Activated T-cell treated with anti-CD3 and anti-CD28 coated beads for 4 hours (primary cell): ENCODE results near the gene RARA.

Source experiments
- DNase-seq: peaks from one replicate; pipeline ENCODE4 v3.0.0-alpha.2; 2020

RARA gene

DNA sequence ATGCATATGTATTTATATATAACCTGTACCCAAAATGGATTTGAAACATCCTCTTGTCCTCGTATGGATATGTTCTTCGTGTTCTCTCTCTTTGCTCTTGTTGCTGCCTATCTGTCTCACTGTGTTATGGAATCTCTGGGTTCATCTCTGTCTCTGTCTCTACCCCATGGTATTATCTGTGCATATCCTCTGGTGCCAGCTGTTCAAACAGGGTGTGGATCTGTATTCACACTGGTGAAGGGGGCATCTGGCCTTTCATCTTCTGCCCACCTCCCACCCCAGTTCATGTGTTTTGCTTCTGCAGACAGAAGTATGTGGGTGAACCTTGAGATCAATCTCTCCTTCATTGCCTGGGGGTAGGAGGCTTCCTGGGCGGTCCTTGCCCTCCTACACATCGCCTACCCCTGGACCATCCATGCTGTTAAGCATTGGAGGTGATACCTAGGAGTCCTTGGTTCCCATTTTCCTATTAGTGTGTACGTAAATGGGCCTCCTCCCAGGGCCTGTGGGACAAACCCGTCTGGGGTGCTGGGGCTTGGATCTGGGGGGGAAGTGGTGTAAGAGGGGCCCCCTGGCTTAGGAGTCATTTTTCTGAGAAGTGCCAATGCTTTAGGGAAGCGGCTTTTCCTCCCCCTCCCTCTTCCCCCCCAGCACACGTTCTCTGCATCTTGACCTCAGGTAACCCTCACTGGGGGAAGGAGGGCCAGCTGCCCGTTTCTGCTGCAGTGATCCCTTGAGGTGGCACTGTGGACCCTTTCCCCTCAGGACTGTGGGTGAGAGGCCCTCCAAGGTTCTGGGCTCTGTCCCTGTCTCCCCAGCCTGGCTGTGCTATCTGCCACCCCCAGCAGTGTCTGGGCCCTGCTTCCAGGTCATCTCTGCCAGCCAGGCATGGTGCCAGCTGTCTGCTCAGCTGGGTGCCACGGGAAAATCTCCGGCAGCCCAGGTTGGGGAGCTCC, 21.1 kb downstream of the RARA start:
- no peak for DNase-seq

DNA sequence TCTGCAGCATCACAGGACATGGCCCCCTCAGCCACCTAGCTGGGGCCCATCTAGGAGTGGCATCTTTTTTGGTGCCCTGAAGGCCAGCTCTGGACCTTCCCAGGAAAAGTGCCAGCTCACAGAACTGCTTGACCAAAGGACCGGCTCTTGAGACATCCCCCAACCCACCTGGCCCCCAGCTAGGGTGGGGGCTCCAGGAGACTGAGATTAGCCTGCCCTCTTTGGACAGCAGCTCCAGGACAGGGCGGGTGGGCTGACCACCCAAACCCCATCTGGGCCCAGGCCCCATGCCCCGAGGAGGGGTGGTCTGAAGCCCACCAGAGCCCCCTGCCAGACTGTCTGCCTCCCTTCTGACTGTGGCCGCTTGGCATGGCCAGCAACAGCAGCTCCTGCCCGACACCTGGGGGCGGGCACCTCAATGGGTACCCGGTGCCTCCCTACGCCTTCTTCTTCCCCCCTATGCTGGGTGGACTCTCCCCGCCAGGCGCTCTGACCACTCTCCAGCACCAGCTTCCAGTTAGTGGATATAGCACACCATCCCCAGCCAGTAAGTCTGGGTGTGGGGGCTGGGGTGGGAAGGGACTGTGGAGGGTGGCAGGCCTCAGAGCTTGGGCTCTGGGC, 22.0 kb downstream of the RARA start:
- no peak for DNase-seq

GRCh38 chr17:40331743-40332641, 23.0 kb downstream of the RARA start:
- no peak for DNase-seq

- no peak for DNase-seq
Observed at GRCh38 chr17:40333781-40334448, 24.9 kb downstream of the RARA start.

DNA sequence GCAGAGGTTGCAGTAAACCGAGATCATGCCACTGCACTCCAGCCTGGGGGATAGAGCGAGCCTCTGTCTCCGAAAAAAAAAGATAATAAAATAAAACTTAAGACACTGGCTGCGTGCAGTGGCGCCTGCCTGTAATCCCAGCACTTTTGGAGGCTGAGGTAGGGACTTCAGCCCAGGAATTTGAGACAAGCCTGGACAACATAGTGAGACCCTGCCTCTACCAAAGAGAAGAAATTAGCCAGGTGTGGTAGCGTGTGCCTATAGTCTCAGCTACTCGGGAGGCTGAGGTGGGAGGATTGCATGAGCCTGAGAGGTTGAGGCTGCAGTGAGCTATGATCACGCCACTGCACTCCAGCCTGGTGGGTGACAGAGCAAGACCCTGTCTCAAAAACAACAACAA, 26.6 kb downstream of the RARA start:
- DNase-seq, result no peak

GRCh38 chr17:40337351-40337750, 28.4 kb downstream of the RARA start:
- no peak for DNase-seq

DNA sequence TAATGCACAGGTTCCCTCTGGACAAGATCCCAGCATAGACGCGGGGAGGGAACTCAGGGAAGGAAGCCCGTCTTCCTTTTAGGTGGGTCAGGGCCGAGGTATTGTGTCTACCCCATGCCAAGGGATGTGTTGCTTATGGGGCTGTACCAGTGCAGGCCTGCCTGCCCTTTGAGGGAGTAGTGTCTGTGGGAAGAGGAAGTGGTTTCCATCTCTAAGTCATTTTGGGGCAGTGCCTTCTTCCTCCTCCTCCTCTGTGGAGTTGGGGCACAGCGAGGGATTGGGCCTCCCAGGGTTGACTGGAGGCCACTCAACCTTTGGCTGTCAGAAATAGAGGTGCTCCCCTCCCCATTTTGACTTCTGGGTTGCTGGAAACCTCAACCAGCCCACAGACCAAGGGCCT, 29.1 kb downstream of the RARA start:
- DNase-seq, result no peak

DNA sequence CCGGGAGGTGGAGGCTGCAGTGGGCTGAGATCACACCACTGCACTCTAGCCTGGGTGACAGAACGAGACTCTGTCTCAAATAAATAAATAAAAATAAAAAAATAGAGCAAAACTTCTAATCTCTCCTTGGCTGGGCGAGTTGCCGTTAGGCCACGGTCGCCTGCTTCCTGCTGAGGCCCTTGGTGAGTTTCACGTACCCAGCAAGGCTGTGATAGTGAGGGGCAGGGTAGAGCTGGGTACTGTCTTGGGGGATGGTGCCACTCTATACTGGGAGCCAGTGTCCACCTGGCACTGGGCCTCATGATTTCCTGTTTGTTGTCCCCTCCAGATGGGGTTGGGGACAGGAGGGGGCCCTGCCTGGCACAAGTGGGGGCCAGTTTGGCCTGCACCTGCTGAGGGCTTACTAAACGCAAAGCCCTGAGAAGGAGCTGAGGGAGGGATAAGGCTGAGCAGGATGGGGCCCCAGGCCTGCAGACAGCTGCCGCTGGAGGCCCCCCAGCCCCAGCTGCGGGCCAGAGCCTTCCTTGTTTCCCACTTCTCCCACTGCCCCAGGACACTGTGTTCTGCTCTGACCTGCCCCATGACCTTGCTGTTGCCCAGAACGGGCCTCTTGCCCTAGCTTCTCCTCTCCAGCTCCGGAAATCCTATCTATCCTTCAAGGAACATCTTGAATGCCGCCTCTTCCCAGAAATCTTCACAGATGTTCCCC, 30.1 kb downstream of the RARA start:
- DNase-seq, result no peak

DNA sequence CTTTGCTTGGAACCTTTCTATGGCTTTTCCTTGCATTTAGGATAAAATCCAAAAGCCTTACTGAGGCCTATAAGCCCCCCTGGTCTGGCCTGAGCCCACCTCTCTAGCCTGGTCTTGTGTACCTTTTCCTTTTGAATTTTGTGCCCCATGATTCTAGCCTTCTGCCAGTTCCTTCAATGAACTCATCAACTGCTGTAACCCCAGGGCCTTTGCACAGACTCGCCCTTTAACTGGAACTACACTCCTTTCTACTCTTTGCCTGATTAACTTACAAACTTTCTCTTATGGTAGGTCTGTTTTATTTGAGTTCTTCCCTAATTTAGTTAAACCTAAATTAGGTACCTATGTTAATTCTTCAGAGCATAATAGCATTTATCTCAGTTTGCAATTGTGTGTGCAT, 31.3 kb downstream of the RARA start:
- no peak for DNase-seq

DNA sequence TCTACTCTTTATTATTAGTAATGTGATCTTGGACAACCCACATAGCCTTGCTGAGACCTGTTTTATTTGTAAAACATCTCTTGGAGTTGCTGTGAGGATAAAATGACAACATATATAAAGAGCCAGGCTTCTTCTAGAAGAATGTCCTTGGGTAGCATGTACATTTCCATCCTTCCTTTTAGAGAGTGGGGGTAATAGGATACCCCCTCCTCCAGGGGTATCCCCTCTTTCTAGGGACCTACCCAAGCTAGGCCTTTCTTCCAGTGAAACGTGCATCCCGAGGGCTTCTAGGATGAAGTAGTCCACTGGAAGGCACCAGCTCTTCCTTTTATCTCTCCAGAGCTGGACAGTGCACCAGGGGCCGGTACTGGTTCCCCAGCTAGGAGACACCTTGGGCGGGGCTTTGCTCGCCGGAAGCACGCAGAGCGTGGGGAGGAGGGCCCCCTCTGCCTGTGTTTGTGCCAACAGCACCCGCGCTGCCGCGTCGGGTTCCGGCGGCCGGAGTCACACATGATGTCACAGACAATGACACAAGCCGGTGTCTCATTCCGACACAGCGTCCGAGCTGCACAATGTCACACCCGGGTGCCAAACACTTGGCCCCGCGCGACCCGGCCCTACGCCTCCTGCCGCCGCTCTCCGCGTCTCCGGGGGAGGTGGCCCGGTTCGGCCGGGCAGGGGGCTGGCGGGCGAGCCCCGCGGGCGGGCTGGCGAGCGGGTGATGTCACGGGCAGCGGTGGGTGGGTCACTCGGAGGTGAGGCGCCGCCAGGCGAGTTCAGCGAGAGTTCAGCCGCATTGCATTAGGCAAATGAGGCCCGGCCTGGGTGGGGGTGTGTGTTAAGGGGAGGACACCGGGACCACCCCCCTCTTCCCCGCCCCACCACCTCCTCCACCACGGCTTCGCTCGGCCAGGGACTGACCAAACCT, 32.2 kb downstream of the RARA start:
- peak; percentile 72 for DNase-seq

- DNase-seq, result no peak
Observed at GRCh38 chr17:40341808-40342503, 33.0 kb downstream of the RARA start.

GRCh38 chr17:40342504-40343218, 33.7 kb downstream of the RARA start:
- DNase-seq, result no peak

DNA sequence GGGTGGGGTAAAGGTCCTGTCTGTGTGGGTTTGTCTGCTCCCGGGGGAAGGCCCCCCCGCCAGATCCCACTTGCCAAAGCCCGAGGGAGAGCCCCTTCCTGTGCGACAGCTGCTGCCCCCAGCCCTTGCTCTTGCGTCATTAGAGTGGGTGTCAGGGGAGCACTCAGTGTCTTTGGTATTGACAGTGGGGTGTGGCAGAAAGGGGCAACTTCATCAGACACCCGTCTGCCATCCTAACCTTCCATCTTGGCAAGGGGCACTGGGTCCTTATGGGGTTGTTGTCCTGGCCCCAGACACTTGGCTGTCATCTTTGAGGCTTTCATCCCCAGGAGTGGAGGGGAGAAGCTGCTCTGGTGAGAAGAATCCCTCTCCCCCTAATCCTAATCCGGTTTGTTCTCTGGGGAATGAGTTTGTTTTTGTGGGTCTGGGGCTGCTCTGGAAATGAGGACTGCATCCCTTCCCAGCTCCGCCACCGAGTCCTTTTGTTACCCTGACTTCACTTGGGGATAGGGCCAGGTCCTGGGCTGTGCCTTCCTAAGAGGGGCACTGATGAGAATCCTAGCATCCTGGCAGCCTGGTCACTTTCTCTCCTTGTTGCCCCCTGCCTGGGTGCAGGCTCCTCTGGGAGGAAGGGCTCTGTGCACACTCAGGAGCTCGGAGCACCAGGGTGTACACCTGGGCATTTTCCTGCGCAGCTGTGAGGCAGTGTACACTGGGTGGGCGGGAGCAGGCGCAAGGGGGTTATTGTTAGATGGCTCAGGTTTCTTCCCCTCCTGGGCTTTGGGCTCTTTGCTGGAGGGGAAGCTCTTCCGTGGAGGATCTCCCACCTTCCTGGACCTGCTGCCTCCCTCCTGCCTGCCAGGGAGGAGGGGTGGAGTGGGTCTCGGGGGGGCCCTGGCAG, 34.5 kb downstream of the RARA start:
- no peak for DNase-seq

DNA sequence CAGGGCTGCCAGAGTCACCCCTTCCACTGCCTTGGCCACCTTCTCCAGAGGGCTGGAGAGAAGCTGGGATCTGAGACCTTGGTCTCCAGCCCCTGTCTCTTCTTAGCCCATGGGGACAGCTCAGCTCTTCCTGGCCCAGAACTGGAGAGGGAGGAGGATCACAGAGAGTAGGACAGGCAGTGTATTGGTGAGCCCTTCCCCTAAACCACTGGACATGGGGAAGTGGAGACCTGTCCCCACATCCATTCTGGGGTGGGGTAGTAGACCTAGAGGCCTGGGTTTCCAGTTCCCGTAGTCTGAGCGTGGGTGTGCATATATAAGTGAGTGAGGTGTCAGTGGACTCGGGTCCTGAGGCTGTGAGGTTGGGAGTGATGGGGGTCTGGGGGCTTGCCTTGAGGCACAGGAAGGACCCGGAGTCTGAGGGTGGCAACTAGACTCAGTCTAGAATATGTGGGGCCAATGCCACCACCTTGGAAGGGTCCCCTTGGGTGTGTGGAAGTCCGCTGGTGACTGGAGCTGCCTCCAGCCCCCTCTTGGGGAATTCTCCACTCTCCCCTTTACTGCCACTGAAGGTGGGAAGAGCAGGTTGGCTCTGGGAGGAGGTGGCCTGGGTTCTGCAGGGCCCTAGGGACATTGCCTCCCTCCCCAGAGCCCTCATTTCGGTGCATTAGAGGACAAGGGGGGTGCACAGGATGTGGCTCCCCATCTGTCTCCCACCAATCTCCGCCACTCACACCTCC, 35.6 kb downstream of the RARA start:
- DNase-seq, result no peak

GRCh38 chr17:40345161-40345993, 36.4 kb downstream of the RARA start:
- no peak for DNase-seq

- no peak for DNase-seq
Observed at GRCh38 chr17:40345994-40346764, 37.2 kb downstream of the RARA start.
